PC-3 (cell line): ENCODE data around the gene RNF113B.

Experiments
- EZH2 ChIP-seq: fragments of 300-600 bp; sonication (generic); IDR thresholded peaks from one replicate; pipeline ENCODE4 v1.6.1; 2017; ENCODE audit warnings: antibody characterized with exemption, mild to moderate bottlenecking, low read length; ENCODE audit not compliant: unreplicated experiment
- TF ChIP-seq, protein P1 (sequence below): fragments of 300-600 bp; sonication (generic); conservative IDR thresholded peaks from 2 replicates; pipeline ENCODE4 v1.5.1; 2017; ENCODE audit warnings: antibody characterized with exemption, low read depth, mild to moderate bottlenecking, low read length

GRCh38 chr13:98171900-98172589 is 5.0 kb downstream of the RNF113B start:
- TF ChIP-seq, protein P1, sequence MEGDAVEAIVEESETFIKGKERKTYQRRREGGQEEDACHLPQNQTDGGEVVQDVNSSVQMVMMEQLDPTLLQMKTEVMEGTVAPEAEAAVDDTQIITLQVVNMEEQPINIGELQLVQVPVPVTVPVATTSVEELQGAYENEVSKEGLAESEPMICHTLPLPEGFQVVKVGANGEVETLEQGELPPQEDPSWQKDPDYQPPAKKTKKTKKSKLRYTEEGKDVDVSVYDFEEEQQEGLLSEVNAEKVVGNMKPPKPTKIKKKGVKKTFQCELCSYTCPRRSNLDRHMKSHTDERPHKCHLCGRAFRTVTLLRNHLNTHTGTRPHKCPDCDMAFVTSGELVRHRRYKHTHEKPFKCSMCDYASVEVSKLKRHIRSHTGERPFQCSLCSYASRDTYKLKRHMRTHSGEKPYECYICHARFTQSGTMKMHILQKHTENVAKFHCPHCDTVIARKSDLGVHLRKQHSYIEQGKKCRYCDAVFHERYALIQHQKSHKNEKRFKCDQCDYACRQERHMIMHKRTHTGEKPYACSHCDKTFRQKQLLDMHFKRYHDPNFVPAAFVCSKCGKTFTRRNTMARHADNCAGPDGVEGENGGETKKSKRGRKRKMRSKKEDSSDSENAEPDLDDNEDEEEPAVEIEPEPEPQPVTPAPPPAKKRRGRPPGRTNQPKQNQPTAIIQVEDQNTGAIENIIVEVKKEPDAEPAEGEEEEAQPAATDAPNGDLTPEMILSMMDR = no peak
- TF ChIP-seq EZH2 = no peak
